HL-60 (cell line): ENCODE data around the gene SERPINA6.

Experiments used
- DNase-seq, 2 experiments: peaks; one replicate each; pipeline ENCODE4 v3.0.0-alpha.2; 2010 to 2020; ENCODE audit warnings: low read depth in 1 of 2, low spot score in 1 of 2
- H3K27ac ChIP-seq: fragments of 250-450 bp; sonication (Bioruptor Pico); replicated peaks from 2 replicates; pipeline ENCODE4 v1.5.1; 2020; ENCODE audit warnings: mild to moderate bottlenecking, moderate library complexity
- H3K27me3 ChIP-seq: fragments of 250-450 bp; sonication (Bioruptor Pico); 2 replicates; pipeline ENCODE4 v1.5.1; 2021; ENCODE audit warnings: mild to moderate bottlenecking, moderate library complexity; ENCODE audit not compliant: insufficient read depth, poor library complexity, severe bottlenecking
- H3K4me3 ChIP-seq: replicated peaks from 2 replicates; pipeline ENCODE4 v1.5.1; 2011; ENCODE audit warnings: mild to moderate bottlenecking, control low read depth, low read length; ENCODE audit not compliant: insufficient read depth
- CTCF ChIP-seq: IDR thresholded peaks from one replicate; pipeline ENCODE4 v1.5.1; 2011; ENCODE audit warnings: low read length, control low read depth, inconsistent platforms; ENCODE audit not compliant: insufficient read depth
- GABPA ChIP-seq: IDR thresholded peaks from 2 replicates; pipeline ENCODE4 v1.6.1; 2012; ENCODE audit warnings: low read depth
- POLR2AphosphoS5 ChIP-seq: IDR thresholded peaks from 2 replicates; pipeline ENCODE4 v1.6.1; 2012; ENCODE audit warnings: low read depth
- REST ChIP-seq: IDR thresholded peaks from 2 replicates; pipeline ENCODE4 v1.6.1; 2012; ENCODE audit warnings: low read depth; ENCODE audit not compliant: insufficient replicate concordance
- SPI1 ChIP-seq: IDR thresholded peaks from 2 replicates; pipeline ENCODE4 v1.6.1; 2012; ENCODE audit warnings: low read depth, mild to moderate bottlenecking, borderline replicate concordance

The SERPINA6 gene

DNA sequence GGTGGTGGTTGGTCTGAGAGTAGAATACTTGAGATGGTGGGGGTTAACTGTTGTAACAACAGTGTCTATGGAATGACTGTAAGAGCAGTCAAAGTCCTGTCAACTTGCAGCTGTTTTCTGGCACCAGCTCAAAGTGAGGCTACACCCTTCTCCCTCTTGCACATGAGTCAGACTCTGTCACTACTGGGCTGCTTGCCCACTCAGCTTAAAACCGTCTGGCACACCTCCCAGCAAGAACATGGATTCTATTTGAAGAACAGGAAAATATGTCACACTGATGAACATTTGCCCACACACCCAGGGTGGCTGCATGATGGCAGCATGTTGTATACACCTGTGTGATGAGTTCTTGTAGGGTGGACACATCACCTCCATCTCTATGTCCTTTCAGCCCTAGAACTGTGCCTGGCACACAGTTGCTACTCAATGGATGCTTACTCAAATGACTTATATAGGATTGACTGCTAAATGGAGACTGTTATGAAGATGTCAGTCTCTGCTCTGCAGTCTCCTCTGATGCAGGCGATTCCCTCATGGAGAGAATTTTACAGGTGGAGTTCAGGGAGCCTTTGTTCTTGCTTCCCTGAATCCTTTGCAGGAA, 19.3 kb upstream of the SERPINA6 start:
- Histone ChIP-seq H3K27me3 (no peaks in the 10 kb centered on the region), H3K27ac (no peak overlapping the region), H3K4me3 (no peak overlapping the region)
- peak in 1 of 2 experiments; percentile 38 for DNase-seq
- TF ChIP-seq GABPA (no peak), CTCF (no peak), POLR2AphosphoS5 (no peak), REST (no peak), SPI1 (no peak)

DNA sequence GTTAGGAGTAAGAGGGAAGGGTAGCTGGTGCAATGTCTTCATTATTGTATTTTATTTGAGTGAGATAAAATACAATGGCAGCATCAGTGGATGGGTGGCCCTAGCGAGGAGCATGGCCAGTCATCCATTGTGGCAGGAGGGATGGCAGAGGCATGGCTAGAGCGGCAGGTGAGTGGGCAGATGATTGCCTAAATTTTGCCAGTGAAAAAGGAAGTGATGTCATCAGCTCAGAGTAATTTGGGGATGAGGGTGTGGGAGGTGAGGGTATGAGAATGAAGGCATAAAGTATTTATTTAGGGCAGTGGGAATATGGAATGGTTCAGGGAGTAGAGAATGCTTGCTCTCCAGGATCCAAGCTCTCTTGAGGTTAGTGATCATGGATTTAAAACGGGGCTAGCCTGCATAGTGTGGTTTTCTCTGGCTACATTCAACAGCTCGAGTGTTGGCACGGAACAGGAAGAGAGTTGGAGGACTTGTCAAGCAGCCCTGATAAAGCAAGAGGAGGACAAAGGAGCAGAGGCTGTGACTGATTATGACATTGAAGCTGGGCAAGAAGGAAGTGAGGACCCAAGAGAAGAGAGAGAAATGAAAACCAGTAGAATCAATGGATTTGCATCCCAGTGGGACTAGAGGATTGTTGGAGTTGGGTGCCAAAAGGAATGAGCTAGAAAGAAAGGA, 18.7 kb upstream of the SERPINA6 start:
- no peak overlapping the region for H3K27ac ChIP-seq
- no peak overlapping the region for H3K4me3 ChIP-seq
- TF ChIP-seq REST (no peak), SPI1 (peak; percentile 9; the same call in 1 of the 2 replicates)
- DNase-seq, result peak; percentile 33 to 48
- no peaks in the 10 kb centered on the region for H3K27me3 ChIP-seq

GRCh38 chr14:94340533-94340932, 17.4 kb upstream of the SERPINA6 start:
- TF ChIP-seq GABPA (no peak), REST (no peak), SPI1 (no peak), CTCF (no peak), POLR2AphosphoS5 (no peak)
- no peak for DNase-seq
- Histone ChIP-seq H3K27ac (no peak overlapping the region), H3K27me3 (no peaks in the 10 kb centered on the region), H3K4me3 (no peak overlapping the region)
